Neural progenitor cell (in vitro differentiated cells): ENCODE results near the gene RANBP1. TPM values are rescaled to one million over a fixed set of nuclear protein-coding genes. Genes with fewer than 3 reads are reported as not detected.

Experiments used
- DNase-seq: peaks from one replicate; pipeline ENCODE4 v3.0.0-alpha.2; 2016; ENCODE audit warnings: low spot score
- H2AFZ ChIP-seq: fragments of 200-600 bp; sonication (generic); replicated peaks from 2 replicates; pipeline ENCODE4 v1.6.1; 2016; ENCODE audit warnings: antibody characterized with exemption
- H3F3A ChIP-seq: fragments of 200-600 bp; sonication (generic); 2 replicates; pipeline ENCODE4 v1.6.1; 2016; ENCODE audit warnings: antibody characterized with exemption, low read depth
- H3K27ac ChIP-seq: fragments of 200-600 bp; sonication (generic); 2 replicates; pipeline ENCODE4 v1.5.1; 2016; ENCODE audit warnings: mild to moderate bottlenecking
- H3K27me3 ChIP-seq: fragments of 200-600 bp; sonication (generic); 2 replicates; pipeline ENCODE4 v1.6.1; 2016; ENCODE audit warnings: mild to moderate bottlenecking, moderate library complexity
- H3K36me3 ChIP-seq: fragments of 200-600 bp; sonication (generic); 2 replicates; pipeline ENCODE4 v1.5.1; 2016
- H3K4me1 ChIP-seq: fragments of 200-600 bp; sonication (generic); 2 replicates; pipeline ENCODE4 v1.6.1; 2016; ENCODE audit warnings: mixed run types
- H3K4me2 ChIP-seq: fragments of 200-600 bp; sonication (generic); 2 replicates; pipeline ENCODE4 v1.6.1; 2016
- H3K4me3 ChIP-seq: fragments of 200-600 bp; sonication (generic); 2 replicates; pipeline ENCODE4 v1.5.1; 2016
- H3K79me2 ChIP-seq: fragments of 200-600 bp; sonication (generic); 2 replicates; pipeline ENCODE4 v1.6.1; 2016; ENCODE audit warnings: low read depth
- H3K9ac ChIP-seq: fragments of 200-600 bp; sonication (generic); 2 replicates; pipeline ENCODE4 v1.6.1; 2016
- H3K9me3 ChIP-seq: fragments of 200-600 bp; sonication (generic); 2 replicates; pipeline ENCODE4 v1.5.1; 2016; ENCODE audit warnings: low read depth
- H4K20me1 ChIP-seq: fragments of 200-600 bp; sonication (generic); 2 replicates; pipeline ENCODE4 v1.6.1; 2016; ENCODE audit warnings: low read depth
- H3K27ac Mint-ChIP-seq: 3 replicates; pipeline ENCODE4 v1.8.0; 2021; ENCODE audit warnings: mixed read lengths
- H3K27me3 Mint-ChIP-seq: 2 replicates; pipeline ENCODE4 v1.8.0; 2022; ENCODE audit warnings: low read depth, mild to moderate bottlenecking, inconsistent platforms, moderate library complexity, mixed read lengths; ENCODE audit not compliant: insufficient read depth
- H3K36me3 Mint-ChIP-seq: 3 replicates; pipeline ENCODE4 v1.8.0; 2021; ENCODE audit warnings: mixed read lengths
- H3K4me1 Mint-ChIP-seq: 3 replicates; pipeline ENCODE4 v1.8.0; 2021; ENCODE audit warnings: mixed read lengths
- H3K4me3 Mint-ChIP-seq: 3 replicates; pipeline ENCODE4 v1.8.0; 2021; ENCODE audit warnings: mild to moderate bottlenecking, moderate library complexity, mixed read lengths
- H3K9me3 Mint-ChIP-seq: 3 replicates; pipeline ENCODE4 v1.8.0; 2020; ENCODE audit warnings: mixed read lengths
- CTCF ChIP-seq: fragments of 200-600 bp; sonication (generic); IDR thresholded peaks from 2 replicates; pipeline ENCODE4 v1.5.1; 2017; ENCODE audit warnings: antibody characterized with exemption, mild to moderate bottlenecking
- EZH2 ChIP-seq: fragments of 200-600 bp; sonication (generic); IDR thresholded peaks from 2 replicates; pipeline ENCODE4 v1.6.1; 2017; ENCODE audit warnings: antibody characterized with exemption, mild to moderate bottlenecking, moderate library complexity
- EZH2phosphoT487 ChIP-seq: fragments of 200-600 bp; sonication (generic); IDR thresholded peaks from 2 replicates; pipeline ENCODE4 v1.6.1; 2017; ENCODE audit warnings: antibody characterized with exemption
- total RNA-seq: library from RNA; depleted of rRNA; stranded (reverse); fragments of >200 nt; gene quantifications from 2 replicates; pipeline ENCODE4 v1.2.3, GENCODE V29; 2015; ENCODE audit warnings: low replicate concordance

RANBP1 gene
- total RNA-seq, 1 donor from 2014 or later = 918 TPM

GRCh38 chr22:20092477-20092854 lies 23.4 kb upstream of the RANBP1 start:
- no peaks in the 10 kb centered on the region for H3K9me3 Mint-ChIP-seq
- H3K4me3 ChIP-seq = no peak overlapping the region
- no peak overlapping the region for H3K27ac Mint-ChIP-seq
- H3K36me3 Mint-ChIP-seq = peaks cover 79% of the 10 kb centered on the region
- no peaks in the 10 kb centered on the region for H3K4me1 ChIP-seq
- peaks cover 28% of the 10 kb centered on the region for H3K36me3 ChIP-seq
- H3K79me2 ChIP-seq = peaks cover 64% of the 10 kb centered on the region
- H3K4me1 Mint-ChIP-seq = no peaks in the 10 kb centered on the region
- TF ChIP-seq EZH2phosphoT487 (no peak), EZH2 (no peak), CTCF (no peak)
- no peaks in the 10 kb centered on the region for H3K9me3 ChIP-seq
- H3K4me3 Mint-ChIP-seq = no peak overlapping the region
- no peak overlapping the region for H3K4me2 ChIP-seq
- no peak for DNase-seq
- peaks cover 5% of the 10 kb centered on the region for H3K27me3 Mint-ChIP-seq
- H4K20me1 ChIP-seq = peaks cover 50% of the 10 kb centered on the region
- H2AFZ ChIP-seq = no peak overlapping the region
- no peak overlapping the region for H3K9ac ChIP-seq
- H3K27ac ChIP-seq = no peak overlapping the region
- H3K27me3 ChIP-seq = no peaks in the 10 kb centered on the region
- H3F3A ChIP-seq = peaks cover 4% of the 10 kb centered on the region

- H3K9me3 Mint-ChIP-seq = no peaks in the 10 kb centered on the region
- Histone ChIP-seq H4K20me1 (peaks cover 52% of the 10 kb centered on the region), H3K27me3 (no peaks in the 10 kb centered on the region), H3K79me2 (peaks cover 63% of the 10 kb centered on the region), H3K9ac (no peak overlapping the region), H3F3A (peaks cover 4% of the 10 kb centered on the region), H3K4me3 (no peak overlapping the region), H3K27ac (no peak overlapping the region), H3K9me3 (no peaks in the 10 kb centered on the region), H2AFZ (no peak overlapping the region), H3K4me2 (no peak overlapping the region), H3K36me3 (peaks cover 35% of the 10 kb centered on the region), H3K4me1 (no peaks in the 10 kb centered on the region)
- no peak for TF ChIP-seq EZH2
- TF ChIP-seq CTCF = no peak
- TF ChIP-seq EZH2phosphoT487 = no peak
- peaks cover 5% of the 10 kb centered on the region for H3K27me3 Mint-ChIP-seq
- no peak overlapping the region for H3K4me3 Mint-ChIP-seq
- no peak overlapping the region for H3K27ac Mint-ChIP-seq
- no peaks in the 10 kb centered on the region for H3K4me1 Mint-ChIP-seq
- DNase-seq = no peak
- H3K36me3 Mint-ChIP-seq = peaks cover 80% of the 10 kb centered on the region
Observed at GRCh38 chr22:20093418-20094196, 22.3 kb upstream of the RANBP1 start.

GRCh38 chr22:20094197-20094807 lies 21.6 kb upstream of the RANBP1 start:
- no peak overlapping the region for H3K4me3 Mint-ChIP-seq
- H3K4me1 Mint-ChIP-seq = no peaks in the 10 kb centered on the region
- H3K36me3 ChIP-seq = peaks cover 37% of the 10 kb centered on the region
- H3K27ac Mint-ChIP-seq = no peak overlapping the region
- H3K4me3 ChIP-seq = no peak overlapping the region
- peaks cover 61% of the 10 kb centered on the region for H3K79me2 ChIP-seq
- no peak for TF ChIP-seq CTCF
- TF ChIP-seq EZH2 = no peak
- no peak for TF ChIP-seq EZH2phosphoT487
- DNase-seq = no peak
- H3K4me2 ChIP-seq = no peak overlapping the region
- peaks cover 5% of the 10 kb centered on the region for H3K27me3 Mint-ChIP-seq
- no peaks in the 10 kb centered on the region for H3K9me3 Mint-ChIP-seq
- H3K27me3 ChIP-seq = no peaks in the 10 kb centered on the region
- H3K27ac ChIP-seq = no peak overlapping the region
- H3K9me3 ChIP-seq = no peaks in the 10 kb centered on the region
- no peak overlapping the region for H3K9ac ChIP-seq
- peaks cover 51% of the 10 kb centered on the region for H4K20me1 ChIP-seq
- no peaks in the 10 kb centered on the region for H3K4me1 ChIP-seq
- peaks cover 4% of the 10 kb centered on the region for H3F3A ChIP-seq
- H2AFZ ChIP-seq = no peak overlapping the region
- peaks cover 79% of the 10 kb centered on the region for H3K36me3 Mint-ChIP-seq
